ENCODE results near the gene LY86.

LY86 gene

GRCh38 chr6:6631534-6632276 lies 43.2 kb downstream of the LY86 start:
- no peak for TF ChIP-seq CTCF (IDR thresholded peaks at IDR 0.05; ENCODE audit: low read depth, low read length, missing control alignments)
- H3K4me3 ChIP-seq (ENCODE audit: low read depth, low read length): no peak overlapping the region
- DNase-seq (ENCODE audit: low read depth): no peak

- no peak overlapping the region for H3K4me3 ChIP-seq (ENCODE audit: low read depth, low read length)
- no peak for DNase-seq (ENCODE audit: low read depth)
- no peak for TF ChIP-seq CTCF (IDR thresholded peaks at IDR 0.05; ENCODE audit: low read depth, low read length, missing control alignments)
These were observed 45.6 kb downstream of the LY86 start for GRCh38 chr6:6633898-6634734.

GRCh38 chr6:6634735-6635075 lies 46.2 kb downstream of the LY86 start:
- no peak for TF ChIP-seq CTCF (IDR thresholded peaks at IDR 0.05; ENCODE audit: low read depth, low read length, missing control alignments)
- no peak overlapping the region for H3K4me3 ChIP-seq (ENCODE audit: low read depth, low read length)
- DNase-seq (ENCODE audit: low read depth): no peak

- no peak overlapping the region for H3K4me3 ChIP-seq (ENCODE audit: low read depth, low read length)
- DNase-seq (ENCODE audit: low read depth): no peak
- no peak for TF ChIP-seq CTCF (IDR thresholded peaks at IDR 0.05; ENCODE audit: low read depth, low read length, missing control alignments)
These were observed 46.8 kb downstream of the LY86 start for GRCh38 chr6:6635291-6635690.

- no peak for TF ChIP-seq CTCF (IDR thresholded peaks at IDR 0.05; ENCODE audit: low read depth, low read length, missing control alignments)
- no peak overlapping the region for H3K4me3 ChIP-seq (ENCODE audit: low read depth, low read length)
- no peak for DNase-seq (ENCODE audit: low read depth)
These were observed 47.3 kb downstream of the LY86 start for GRCh38 chr6:6635869-6636268.

GRCh38 chr6:6639572-6639971 lies 51.1 kb downstream of the LY86 start:
- no peak for DNase-seq (ENCODE audit: low read depth)
- TF ChIP-seq CTCF (IDR thresholded peaks at IDR 0.05; ENCODE audit: low read depth, low read length, missing control alignments): no peak
- no peak overlapping the region for H3K4me3 ChIP-seq (ENCODE audit: low read depth, low read length)
